OCI-LY3 (cell line): ENCODE results near the gene GOLGA2.
A peak's percentile ranks its signal among the peaks of the same experiment; 100 is the strongest.
"Not testable (repeated sequence)": the region's sequence is repeated elsewhere in the genome, so short reads cannot be mapped to it uniquely, and the experiment has no call there.

ENCODE experiments used
- H2AFZ ChIP-seq: fragments of 200-600, 300-600 bp; shearing (Covaris generic); 2 replicates; pipeline ENCODE4 v1.6.0; 2014; ENCODE audit warnings: antibody characterized with exemption, low read depth, low read length
- H3K27ac ChIP-seq: fragments of 200-600, 300-600 bp; sonication (generic); 2 replicates; pipeline ENCODE4 v1.5.1; 2014; ENCODE audit warnings: mild to moderate bottlenecking, low read length, moderate library complexity, mixed read lengths
- H3K27me3 ChIP-seq: fragments of 200-600, 300-600 bp; sonication (generic); 2 replicates; pipeline ENCODE4 v1.6.1; 2014; ENCODE audit warnings: low read depth, low read length, mixed read lengths
- H3K36me3 ChIP-seq: fragments of 200-600, 300-600 bp; sonication (generic); replicated peaks from 2 replicates; pipeline ENCODE3; 2014; ENCODE audit warnings: low read depth, low read length, mixed read lengths
- H3K4me1 ChIP-seq: fragments of 300-600, 200-600 bp; sonication (generic); 2 replicates; pipeline ENCODE4 v1.6.1; 2014; ENCODE audit warnings: low read length, mixed read lengths
- H3K4me2 ChIP-seq: fragments of 200-600, 300-600 bp; sonication (generic); 2 replicates; pipeline ENCODE4 v1.6.1; 2014; ENCODE audit warnings: low read length, mixed read lengths
- H3K4me3 ChIP-seq: fragments of 300-600, 200-600 bp; sonication (generic); 2 replicates; pipeline ENCODE4 v1.5.1; 2014; ENCODE audit warnings: antibody characterized with exemption, mild to moderate bottlenecking, low read length, moderate library complexity
- H3K79me2 ChIP-seq: fragments of 300-600, 200-600 bp; shearing (Covaris generic); 2 replicates; pipeline ENCODE4 v1.6.1; 2014; ENCODE audit warnings: mild to moderate bottlenecking, low read length, mixed read lengths
- H3K9ac ChIP-seq: fragments of 300-600, 200-600 bp; shearing (Covaris generic); 2 replicates; pipeline ENCODE4 v1.6.0; 2014; ENCODE audit warnings: mild to moderate bottlenecking, low read length, moderate library complexity
- H3K9me3 ChIP-seq: fragments of 200-600, 300-600 bp; shearing (Covaris generic); 2 replicates; pipeline ENCODE4 v1.6.1; 2014; ENCODE audit warnings: low read length, mixed read lengths; ENCODE audit not compliant: insufficient read depth
- H4K20me1 ChIP-seq: fragments of 200-600, 300-600 bp; sonication (generic); 2 replicates; pipeline ENCODE4 v1.6.1; 2016; ENCODE audit warnings: low read length, mixed read lengths; ENCODE audit not compliant: insufficient read depth
- CTCF ChIP-seq: fragments of 200-600, 300-600 bp; sonication (generic); IDR thresholded peaks from 2 replicates; pipeline ENCODE4 v1.5.1; 2014; ENCODE audit warnings: antibody characterized with exemption, low read length, low read depth
- EZH2phosphoT487 ChIP-seq: fragments of 200-600 bp; shearing (Covaris generic); IDR thresholded peaks from 2 replicates; pipeline ENCODE4 v1.6.1; 2018; ENCODE audit warnings: antibody characterized with exemption, mixed run types, low read depth

The GOLGA2 gene

DNA sequence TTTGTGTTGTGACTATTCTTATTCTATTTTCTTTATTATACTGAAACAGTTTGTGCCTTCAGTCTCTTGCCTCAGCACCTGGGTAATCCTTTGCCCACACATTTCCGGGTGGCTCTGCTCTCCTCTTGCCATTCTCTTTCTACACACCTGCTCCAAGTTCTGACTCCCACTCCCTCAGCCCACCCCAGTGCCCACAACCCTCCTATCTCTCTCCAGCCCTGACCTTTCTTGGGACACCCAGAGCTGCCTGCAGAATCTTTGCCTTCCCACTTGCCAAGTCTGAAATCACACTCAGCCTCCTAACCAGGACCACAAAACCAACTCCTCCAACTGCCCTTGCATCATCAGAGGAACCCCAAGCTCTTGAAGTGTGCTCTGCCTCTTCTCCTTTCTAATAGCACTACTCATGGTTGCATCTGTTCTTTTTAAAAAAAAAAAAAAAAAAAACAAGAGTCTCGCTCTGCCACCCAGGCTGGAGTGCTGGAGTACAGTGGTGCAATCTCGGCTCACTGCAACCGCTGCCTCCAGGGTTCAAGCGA is 4.3 kb upstream of the GOLGA2 start:
- Histone ChIP-seq H3K4me3 (no peak overlapping the region), H3K27me3 (no peaks in the 10 kb centered on the region), H3K79me2 (peaks cover 5% of the 10 kb centered on the region), H3K9ac (no peak overlapping the region), H4K20me1 (no peaks in the 10 kb centered on the region), H3K27ac (no peak overlapping the region), H3K9me3 (no peaks in the 10 kb centered on the region), H2AFZ (no peak overlapping the region), H3K36me3 (no peaks in the 10 kb centered on the region), H3K4me2 (no peak overlapping the region), H3K4me1 (peaks cover 5% of the 10 kb centered on the region)
- TF ChIP-seq CTCF = no peak
- TF ChIP-seq EZH2phosphoT487 = no peak

GRCh38 chr9:128279088-128280073 is 3.6 kb upstream of the GOLGA2 start:
- H3K4me3 ChIP-seq, H2AFZ ChIP-seq, H3K27ac ChIP-seq, H3K36me3 ChIP-seq, H3K27me3 ChIP-seq, H3K4me2 ChIP-seq, H3K9me3 ChIP-seq, H3K9ac ChIP-seq, H4K20me1 ChIP-seq: not testable (repeated sequence)
- Histone ChIP-seq H3K4me1 (peaks cover 11% of the 10 kb centered on the region), H3K79me2 (peaks cover 13% of the 10 kb centered on the region)

DNA sequence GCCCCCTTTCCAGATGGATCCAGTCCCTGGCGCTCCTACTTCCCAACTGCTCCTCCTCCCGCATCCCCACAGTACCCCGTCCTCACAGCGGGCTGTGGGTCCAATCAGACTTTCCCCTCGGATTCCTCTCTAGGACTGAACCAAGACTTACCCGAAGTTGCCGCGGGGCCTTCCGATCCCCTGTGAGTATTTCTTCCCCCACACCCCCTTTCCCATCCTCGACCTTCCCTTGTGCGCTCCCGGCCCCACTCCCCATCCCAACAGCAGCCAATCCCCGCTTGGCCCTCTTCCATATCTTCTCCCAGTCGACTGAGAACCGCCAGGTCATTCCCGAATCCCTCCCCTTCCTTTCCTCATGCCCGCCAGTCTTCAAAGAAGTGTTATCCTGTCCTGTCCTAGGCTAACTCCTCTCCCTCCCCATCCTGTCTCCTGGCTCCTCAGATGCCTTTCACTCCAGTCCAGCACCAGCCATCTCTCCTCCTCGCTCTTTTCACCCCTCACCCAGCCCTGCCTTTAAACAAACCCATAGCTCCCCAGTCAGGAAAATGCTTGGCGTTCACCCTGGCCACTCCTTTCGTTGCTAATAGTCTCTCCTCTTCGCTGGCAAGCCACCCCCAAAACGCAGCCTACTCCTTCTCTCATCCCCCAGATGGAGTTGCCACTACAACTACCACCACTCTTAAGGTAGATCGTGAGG is 915 bp upstream of the GOLGA2 start:
- Histone ChIP-seq H3K9ac (peak overlapping the region; percentile 92), H3K27ac (no peak overlapping the region), H3K4me3 (peak overlapping the region; percentile 90), H4K20me1 (no peaks in the 10 kb centered on the region), H3K36me3 (no peaks in the 10 kb centered on the region), H3K9me3 (no peaks in the 10 kb centered on the region), H3K4me2 (peak overlapping the region; percentile 93), H2AFZ (0 out of 2 replicates have a peak overlapping the region, but pooled peaks have one; percentile 50), H3K4me1 (peaks cover 11% of the 10 kb centered on the region), H3K27me3 (no peaks in the 10 kb centered on the region), H3K79me2 (peaks cover 13% of the 10 kb centered on the region)
- TF ChIP-seq EZH2phosphoT487 = no peak
- TF ChIP-seq CTCF = no peak

DNA sequence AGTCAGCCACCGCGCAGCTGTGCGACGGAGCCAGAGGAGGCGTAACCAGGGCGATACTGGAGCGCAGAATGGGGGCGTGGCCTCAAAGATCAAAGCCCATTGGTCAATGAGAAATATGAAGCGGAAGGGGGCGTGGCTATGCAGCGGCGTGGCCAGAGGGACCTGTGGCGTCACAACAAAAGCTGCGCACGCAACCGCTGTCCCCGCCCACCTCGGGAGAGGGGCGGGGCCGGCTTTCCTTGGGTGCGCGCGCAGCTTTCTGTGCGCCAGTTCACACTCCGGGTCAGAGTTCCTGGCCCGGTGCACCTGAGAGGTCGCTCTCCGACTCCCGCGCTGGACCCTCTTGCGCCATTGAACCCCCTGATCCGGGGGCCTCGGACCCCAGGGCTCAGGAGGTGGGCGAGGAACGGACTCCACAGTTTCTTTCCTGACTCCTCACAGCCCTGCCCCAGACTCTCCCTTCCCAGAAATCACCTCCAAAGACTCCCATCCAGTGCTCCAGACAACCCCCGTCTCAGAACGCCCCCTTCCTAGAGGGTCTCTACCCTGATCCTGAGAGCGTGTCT is 284 bp upstream of the GOLGA2 start, which contains the start of gene SWI5:
TSS of gene SWI5 (plus strand) at position 269 of the 566 bp plus-strand sequence.
- peaks cover 13% of the 10 kb centered on the region for H3K79me2 ChIP-seq
- peak within 1 kb of the TSS; percentile 93 for H3K9ac ChIP-seq

More for the DNA sequence above, 284 bp upstream of the GOLGA2 start, which contains the start of gene SWI5:
- Histone ChIP-seq H3K4me1 (peaks cover 11% of the 10 kb centered on the region), H3K4me2 (peak within 1 kb of the TSS; percentile 99), H2AFZ (0 out of 2 replicates have a peak within 1 kb of the TSS, but pooled peaks have one; percentile 50), H3K27me3 (no peaks in the 10 kb centered on the region), H3K4me3 (peak within 1 kb of the TSS; percentile 98), H3K27ac (peak within 1 kb of the TSS; percentile 29; the same call in 1 of the 2 replicates), H3K9me3 (no peaks in the 10 kb centered on the region), H4K20me1 (no peaks in the 10 kb centered on the region), H3K36me3 (no peaks in the 10 kb centered on the region)
- no peak for TF ChIP-seq EZH2phosphoT487
